ENCODE measurements around the gene TMPRSS9. TPM values are rescaled to one million over a fixed set of nuclear protein-coding genes. Genes with fewer than 3 reads are reported as not detected.

Gene TMPRSS9
- total and polyA plus RNA-seq, 2 of the 13 experiments (the other 11 are each of a cell fraction or from before 2014, with no cell fraction given): 2.5 to 5.2 TPM

GRCh38 chr19:2394442-2395292, 34.6 kb downstream of the TMPRSS9 start (continued):
- TF ChIP-seq POGK (CRISPR knock-in tag; conservative IDR thresholded peaks at IDR 0.05) (no peak), SMAD9 (CRISPR knock-in tag; IDR thresholded peaks at IDR 0.05) (no peak), ZNF577 (CRISPR knock-in tag; IDR thresholded peaks at IDR 0.05; ENCODE audit: borderline replicate concordance, low read depth) (no peak), GFI1 (CRISPR knock-in tag; IDR thresholded peaks at IDR 0.05; ENCODE audit: borderline replicate concordance) (no peak), ZNF224 (CRISPR knock-in tag; IDR thresholded peaks at IDR 0.05) (no peak), STAT6 (CRISPR knock-in tag; IDR thresholded peaks at IDR 0.05; ENCODE audit: borderline replicate concordance) (no peak), NFYC (CRISPR knock-in tag; IDR thresholded peaks at IDR 0.05) (no peak), MIER2 (CRISPR knock-in tag; IDR thresholded peaks at IDR 0.05) (no peak), CENPT (CRISPR knock-in tag; IDR thresholded peaks at IDR 0.05; ENCODE audit: low read depth) (no peak), EHMT2 (IDR thresholded peaks at IDR 0.05; ENCODE audit: borderline replicate concordance, low read depth, low read length) (no peak), NFE2L1 (CRISPR knock-in tag; IDR thresholded peaks at IDR 0.05; ENCODE audit: borderline replicate concordance) (no peak), ZMAT5 (CRISPR knock-in tag; IDR thresholded peaks at IDR 0.05; ENCODE audit: borderline replicate concordance, low read depth) (no peak), SMYD3 (CRISPR knock-in tag; IDR thresholded peaks at IDR 0.05) (no peak), KAT7 (CRISPR knock-in tag; IDR thresholded peaks at IDR 0.05; ENCODE audit: borderline replicate concordance) (peak; percentile 40; the same call in 1 of the 2 replicates), ZNF644 (CRISPR knock-in tag; IDR thresholded peaks at IDR 0.05; ENCODE audit: low read depth) (no peak), KDM5B (CRISPR knock-in tag; IDR thresholded peaks at IDR 0.05; ENCODE audit: borderline replicate concordance) (no peak), ZNF510 (CRISPR knock-in tag; IDR thresholded peaks at IDR 0.05; ENCODE audit: low read depth) (no peak), XBP1 (CRISPR knock-in tag; IDR thresholded peaks at IDR 0.05) (no peak), ZNF703 (CRISPR knock-in tag; IDR thresholded peaks at IDR 0.05; ENCODE audit: borderline replicate concordance) (no peak), TFAP4 (IDR thresholded peaks at IDR 0.05; ENCODE audit: borderline replicate concordance, low read depth) (peak; percentile 51; the same call in 1 of the 2 replicates), ZNF263 (CRISPR knock-in tag; IDR thresholded peaks at IDR 0.05) (no peak)
